Neural cell (in vitro differentiated cells): ENCODE data around the gene STARD7. TPM values are rescaled to one million over a fixed set of nuclear protein-coding genes. Genes with fewer than 3 reads are reported as not detected.

Experiments used
- H2AFZ ChIP-seq: fragments of 200-600, 300-800 bp; sonication (generic), shearing (Covaris generic); 2 replicates; pipeline ENCODE4 v1.6.0; 2014; ENCODE audit warnings: low read depth, mild to moderate bottlenecking, antibody characterized with exemption, low read length, moderate library complexity
- H3F3A ChIP-seq: fragments of 200-600 bp; shearing (Covaris generic); 2 replicates; pipeline ENCODE4 v1.6.1; 2016; ENCODE audit warnings: mild to moderate bottlenecking, moderate library complexity, mixed read lengths, antibody characterized with exemption, low read length; ENCODE audit not compliant: insufficient read depth, poor library complexity, severe bottlenecking
- H3K27ac ChIP-seq: fragments of 200-600, 300-800 bp; sonication (generic), shearing (Covaris generic); 2 replicates; pipeline ENCODE4 v1.5.1; 2014; ENCODE audit warnings: mild to moderate bottlenecking, low read length, moderate library complexity
- H3K27me3 ChIP-seq: fragments of 300-800, 200-600 bp; sonication (generic), shearing (Covaris generic); 2 replicates; pipeline ENCODE4 v1.6.0; 2014; ENCODE audit warnings: mild to moderate bottlenecking, low read depth, low read length, moderate library complexity; ENCODE audit not compliant: insufficient read depth
- H3K36me3 ChIP-seq: fragments of 300-800, 200-600 bp; sonication (generic), shearing (Covaris generic); 2 replicates; pipeline ENCODE4 v1.5.1; 2014; ENCODE audit warnings: mild to moderate bottlenecking, antibody characterized with exemption, low read length, moderate library complexity; ENCODE audit not compliant: insufficient read depth
- H3K4me2 ChIP-seq: fragments of 300-800, 200-600 bp; sonication (generic), shearing (Covaris generic); 2 replicates; pipeline ENCODE4 v1.6.0; 2014; ENCODE audit warnings: mild to moderate bottlenecking, low read length
- H3K4me3 ChIP-seq: fragments of 300-800, 200-600 bp; sonication (generic), shearing (Covaris generic); 2 replicates; pipeline ENCODE4 v1.5.1; 2014; ENCODE audit warnings: mild to moderate bottlenecking, low read length, moderate library complexity
- H3K79me2 ChIP-seq: fragments of 200-600 bp; shearing (Covaris generic); replicated peaks from 2 replicates; pipeline ENCODE4 v1.6.0; 2014; ENCODE audit warnings: mild to moderate bottlenecking, low read length, moderate library complexity; ENCODE audit not compliant: insufficient read depth
- H3K9ac ChIP-seq: fragments of 300-800, 200-600 bp; sonication (generic), shearing (Covaris generic); 2 replicates; pipeline ENCODE4 v1.6.1; 2016; ENCODE audit warnings: mild to moderate bottlenecking, low read length, mixed read lengths
- H3K9me2 ChIP-seq: fragments of 200-600 bp; shearing (Covaris generic); 2 replicates; pipeline ENCODE4 v1.6.1; 2016; ENCODE audit warnings: mild to moderate bottlenecking, low read length, mixed read lengths; ENCODE audit not compliant: insufficient read depth
- H3K9me3 ChIP-seq: fragments of 200-600, 300-800 bp; sonication (generic), shearing (Covaris generic); 2 replicates; pipeline ENCODE4 v1.6.1; 2016; ENCODE audit warnings: mild to moderate bottlenecking, mixed run types, low read length, moderate library complexity, mixed read lengths
- H4K20me1 ChIP-seq: fragments of 200-600 bp; shearing (Covaris generic); 2 replicates; pipeline ENCODE4 v1.6.1; 2016; ENCODE audit warnings: mild to moderate bottlenecking, mixed run types; ENCODE audit not compliant: insufficient read depth
- CTCF ChIP-seq: fragments of 450-650 bp; IDR thresholded peaks from 2 replicates; pipeline ENCODE4 v1.5.1; 2014; ENCODE audit warnings: antibody characterized with exemption, mild to moderate bottlenecking, moderate library complexity; ENCODE audit not compliant: poor library complexity, severe bottlenecking
- EP300 ChIP-seq: fragments of 450-650 bp; conservative IDR thresholded peaks from 2 replicates; pipeline ENCODE4 v1.6.1; 2014; ENCODE audit warnings: antibody characterized with exemption, mild to moderate bottlenecking, moderate library complexity; ENCODE audit not compliant: poor library complexity, severe bottlenecking
- EZH2 ChIP-seq: fragments of 200-600, 300-800 bp; shearing (Covaris generic), sonication (generic); IDR thresholded peaks from 2 replicates; pipeline ENCODE4 v1.6.1; 2014; ENCODE audit warnings: antibody characterized with exemption, low read length, borderline replicate concordance, mild to moderate bottlenecking; ENCODE audit not compliant: insufficient read depth, poor library complexity, severe bottlenecking
- MXI1 ChIP-seq: fragments of 450-650 bp; conservative IDR thresholded peaks from 2 replicates; pipeline ENCODE4 v1.6.1; 2014; ENCODE audit warnings: antibody characterized with exemption, mild to moderate bottlenecking; ENCODE audit not compliant: poor library complexity, severe bottlenecking
- POLR2AphosphoS5 ChIP-seq: IDR thresholded peaks from 2 replicates; pipeline ENCODE4 v1.6.1; 2012
- RAD21 ChIP-seq: fragments of 450-650 bp; conservative IDR thresholded peaks from 2 replicates; pipeline ENCODE4 v1.6.1; 2014; ENCODE audit warnings: antibody characterized with exemption, mild to moderate bottlenecking, moderate library complexity
- REST ChIP-seq: IDR thresholded peaks from 2 replicates; pipeline ENCODE4 v1.6.1; 2012; ENCODE audit warnings: borderline replicate concordance
- SMC3 ChIP-seq: fragments of 450-650 bp; conservative IDR thresholded peaks from 2 replicates; pipeline ENCODE4 v1.6.1; 2014; ENCODE audit warnings: antibody characterized with exemption, mild to moderate bottlenecking, moderate library complexity; ENCODE audit not compliant: poor library complexity
- TAF1 ChIP-seq: IDR thresholded peaks from 2 replicates; pipeline ENCODE4 v1.6.1; 2012; ENCODE audit warnings: low read depth
- polyA plus RNA-seq: library from polyadenylated mRNA; depleted of rRNA; stranded (reverse); fragments of >200 nt; gene quantifications from 2 replicates; pipeline ENCODE4 v1.2.3, GENCODE V29; 2014

Gene STARD7
- polyA plus RNA-seq, 1 donor from 2014 or later, result 155 TPM

- Histone ChIP-seq H3F3A (no peaks in the 10 kb centered on the region), H2AFZ (no peak overlapping the region), H4K20me1 (no peaks in the 10 kb centered on the region), H3K79me2 (no peaks in the 10 kb centered on the region), H3K4me2 (no peak overlapping the region), H3K27ac (no peak overlapping the region), H3K27me3 (no peaks in the 10 kb centered on the region), H3K9ac (no peak overlapping the region), H3K9me3 (no peaks in the 10 kb centered on the region), H3K9me2 (no peaks in the 10 kb centered on the region), H3K4me3 (no peak overlapping the region), H3K36me3 (no peaks in the 10 kb centered on the region)
- no peak for TF ChIP-seq MXI1
- TF ChIP-seq EP300, result no peak
- no peak for TF ChIP-seq POLR2AphosphoS5
- no peak for TF ChIP-seq SMC3
These were observed 40.0 kb upstream of the STARD7 start for GRCh38 chr2:96248624-96249023.

- TF ChIP-seq TAF1, result no peak
- TF ChIP-seq REST, result no peak
- TF ChIP-seq MXI1, result no peak
- no peak for TF ChIP-seq EP300
- TF ChIP-seq EZH2, result no peak
- no peak for TF ChIP-seq SMC3
- TF ChIP-seq RAD21, result no peak
- TF ChIP-seq POLR2AphosphoS5, result no peak
- Histone ChIP-seq H3K9ac (no peak overlapping the region), H3K79me2 (no peaks in the 10 kb centered on the region), H3K27me3 (no peaks in the 10 kb centered on the region), H3K36me3 (no peaks in the 10 kb centered on the region), H3K9me2 (no peaks in the 10 kb centered on the region), H4K20me1 (no peaks in the 10 kb centered on the region), H3K9me3 (no peaks in the 10 kb centered on the region), H3K4me2 (no peak overlapping the region), H3K27ac (no peak overlapping the region), H2AFZ (no peak overlapping the region), H3F3A (no peaks in the 10 kb centered on the region), H3K4me3 (no peak overlapping the region)
These were observed 39.3 kb upstream of the STARD7 start for GRCh38 chr2:96247896-96248295.

GRCh38 chr2:96247009-96247408 is 38.4 kb upstream of the STARD7 start:
- no peak overlapping the region for H3K4me2 ChIP-seq
- H3K79me2 ChIP-seq, result no peaks in the 10 kb centered on the region
- no peak overlapping the region for H3K4me3 ChIP-seq
- TF ChIP-seq REST (no peak), POLR2AphosphoS5 (no peak), EZH2 (no peak), CTCF (no peak), SMC3 (no peak), TAF1 (no peak)
- H2AFZ ChIP-seq, result no peak overlapping the region
- no peaks in the 10 kb centered on the region for H3F3A ChIP-seq
- H3K9me2 ChIP-seq, result no peaks in the 10 kb centered on the region
- no peaks in the 10 kb centered on the region for H3K9me3 ChIP-seq
- H3K36me3 ChIP-seq, result no peaks in the 10 kb centered on the region
- H3K9ac ChIP-seq, result no peak overlapping the region
- H3K27me3 ChIP-seq, result no peaks in the 10 kb centered on the region
- H4K20me1 ChIP-seq, result no peaks in the 10 kb centered on the region
- H3K27ac ChIP-seq, result no peak overlapping the region
